OCI-M2 (cell line): ENCODE measurements around the gene GP9.
A peak's percentile ranks its signal among the peaks of the same experiment; 100 is the strongest.
"Not testable (repeated sequence)": the region's sequence is repeated elsewhere in the genome, so short reads cannot be mapped to it uniquely, and the experiment has no call there.

Experiments used
- DNase-seq: peaks from one replicate; lab custom pipeline; 2025; ENCODE audit not compliant: unreplicated experiment; lab: John Stamatoyannopoulos, UW

Gene GP9

DNA sequence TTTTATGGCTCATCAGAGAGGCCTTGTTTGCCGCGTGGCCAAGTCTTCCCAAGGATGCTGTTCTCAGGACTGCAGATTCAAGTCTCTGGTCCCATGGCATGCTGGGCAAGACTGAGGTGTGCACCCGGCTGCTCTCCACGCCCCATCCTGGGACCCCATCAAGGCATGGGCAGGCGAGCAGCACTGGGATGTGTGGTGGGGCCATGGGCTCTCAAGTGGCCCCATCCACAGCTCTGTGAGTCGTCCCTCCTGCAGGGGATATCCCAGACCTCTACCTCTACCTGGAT lies 13.1 kb upstream of the GP9 start:
- no peak for DNase-seq

DNA sequence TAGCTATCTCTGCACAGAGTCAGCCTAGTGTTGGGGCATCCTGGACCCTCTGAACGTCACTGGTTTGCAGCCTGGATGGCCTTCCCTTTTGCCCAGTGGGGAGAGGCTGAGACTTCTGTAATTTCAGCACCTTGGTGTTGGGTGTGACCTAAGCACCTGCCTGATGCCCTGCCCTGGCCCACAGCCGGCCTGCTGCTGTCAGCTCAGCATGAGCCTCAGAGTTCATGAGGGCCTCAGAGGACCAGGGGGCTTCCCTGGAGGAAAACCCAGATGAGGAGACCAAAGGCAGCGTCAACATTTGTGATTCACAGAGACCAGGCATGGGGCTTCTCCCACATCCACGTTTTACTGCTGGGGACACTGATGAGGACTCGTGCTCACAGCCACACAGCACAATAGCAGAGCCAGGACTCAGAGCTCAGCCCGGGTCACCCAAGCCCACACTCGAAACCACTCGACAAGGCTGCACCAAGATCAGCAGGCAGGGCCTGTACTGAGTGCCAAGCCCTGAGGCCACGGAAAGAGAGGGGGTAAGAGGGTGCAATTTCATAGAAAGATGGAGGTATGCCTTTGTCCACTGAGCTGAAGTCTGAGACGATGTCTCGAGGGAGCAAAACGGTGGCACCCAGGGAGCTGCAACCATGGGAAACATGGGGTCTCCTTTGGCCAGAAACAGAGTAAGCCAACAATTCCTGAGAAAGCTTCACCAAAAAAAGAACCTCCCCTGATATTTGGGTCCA lies 9.9 kb upstream of the GP9 start:
- DNase-seq: no peak

DNA sequence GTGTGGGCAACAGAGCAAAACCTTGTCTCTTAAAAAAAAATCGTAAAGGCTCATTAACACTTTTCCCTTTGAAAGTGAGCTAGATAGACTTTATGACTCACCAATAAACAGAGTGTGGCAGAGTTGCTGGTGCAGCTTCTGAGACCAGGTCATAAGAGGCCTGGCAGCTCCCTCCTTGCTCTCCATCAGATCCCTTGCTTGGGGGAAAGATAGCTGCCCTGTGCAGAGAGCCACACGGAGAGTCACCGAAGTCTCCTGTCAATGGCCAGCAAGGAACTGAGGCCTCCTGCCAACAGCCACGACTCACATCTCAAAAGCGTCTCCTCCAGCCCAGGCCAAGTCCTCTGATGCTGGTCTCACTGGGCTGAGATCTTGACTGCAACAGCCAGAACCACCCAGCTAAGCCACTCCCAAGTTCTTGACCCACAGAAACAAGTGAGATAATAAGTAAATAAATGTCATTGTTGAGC lies 8.7 kb upstream of the GP9 start:
- no peak for DNase-seq

DNA sequence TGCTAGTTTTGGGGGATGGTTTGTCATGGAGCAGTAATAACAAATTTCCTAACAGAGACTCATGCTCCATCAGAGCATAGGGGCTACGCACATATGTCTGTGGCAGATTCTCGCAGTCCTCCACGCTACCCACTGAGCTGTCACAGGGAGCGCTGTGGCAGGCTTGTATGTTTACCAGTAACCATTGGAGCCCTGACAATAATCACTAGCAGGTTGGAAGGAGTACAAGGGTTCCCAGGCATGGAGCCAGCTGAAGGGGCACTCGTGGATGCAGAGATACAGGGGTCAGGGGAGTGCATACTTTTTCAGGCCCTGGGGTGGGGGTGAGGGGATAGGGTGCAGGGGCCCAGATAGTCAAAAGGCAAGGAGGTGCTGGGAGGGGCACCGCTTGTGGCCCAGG lies 7.9 kb upstream of the GP9 start:
- DNase-seq: no peak

DNA sequence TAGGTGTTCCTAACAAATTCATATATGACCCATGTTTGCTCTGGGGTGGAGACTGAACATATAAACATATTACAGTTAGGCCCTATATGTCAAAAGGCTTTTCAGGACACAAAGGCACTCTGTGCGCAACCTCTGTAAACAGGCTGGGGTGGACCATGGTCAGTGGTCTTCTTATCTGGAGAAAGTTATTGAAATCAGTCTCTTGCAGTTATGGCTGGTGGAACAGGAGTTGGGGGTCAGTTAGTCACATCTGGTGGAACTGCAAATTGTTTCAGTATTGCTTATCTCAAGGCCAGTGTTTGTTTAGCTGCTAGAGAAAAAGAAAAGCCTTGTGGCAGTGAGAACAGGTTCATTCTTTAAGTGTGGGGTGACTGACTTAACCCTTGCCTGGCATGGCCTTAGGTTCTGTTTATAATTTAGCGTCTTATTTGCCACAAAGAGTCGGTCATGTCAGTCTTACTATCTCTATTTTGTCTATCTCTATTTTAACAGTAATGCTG lies 5.9 kb upstream of the GP9 start:
- DNase-seq: peak; percentile 59

DNA sequence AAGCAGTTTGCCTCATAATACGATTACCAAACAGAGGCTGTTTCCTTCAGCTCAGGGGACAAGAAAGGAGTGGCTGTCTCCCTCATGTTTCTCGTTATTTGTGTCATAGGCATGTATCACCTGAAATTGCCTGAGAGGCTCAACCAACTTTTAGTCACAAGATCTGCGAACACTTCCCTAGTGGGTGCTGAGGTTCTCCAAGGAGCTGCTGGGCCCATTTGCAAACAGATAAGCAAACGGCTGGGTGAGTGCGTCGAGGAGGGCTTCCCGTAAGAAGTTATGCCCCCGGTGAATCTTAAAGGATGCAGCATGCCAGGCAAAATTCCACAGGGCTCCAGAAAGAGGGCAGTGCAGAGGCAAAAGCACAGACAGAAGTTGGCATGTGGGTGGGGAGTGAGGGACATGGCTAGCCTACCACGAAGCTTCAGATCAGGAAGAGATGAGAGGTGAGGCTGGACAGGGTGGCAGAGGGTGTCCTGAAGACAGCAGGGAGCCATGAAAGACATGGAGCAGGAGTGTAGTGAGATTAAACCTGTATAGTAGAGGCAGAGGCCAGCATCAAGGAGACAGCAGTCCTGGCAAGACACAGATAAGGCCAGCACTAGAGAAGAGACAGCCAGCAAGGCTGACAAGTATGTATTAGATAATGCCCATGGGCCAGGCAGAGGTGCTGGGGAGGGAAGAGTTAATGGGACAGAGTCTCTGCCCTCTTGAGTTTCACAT lies 4.0 kb upstream of the GP9 start:
- peak; percentile 14 for DNase-seq

DNA sequence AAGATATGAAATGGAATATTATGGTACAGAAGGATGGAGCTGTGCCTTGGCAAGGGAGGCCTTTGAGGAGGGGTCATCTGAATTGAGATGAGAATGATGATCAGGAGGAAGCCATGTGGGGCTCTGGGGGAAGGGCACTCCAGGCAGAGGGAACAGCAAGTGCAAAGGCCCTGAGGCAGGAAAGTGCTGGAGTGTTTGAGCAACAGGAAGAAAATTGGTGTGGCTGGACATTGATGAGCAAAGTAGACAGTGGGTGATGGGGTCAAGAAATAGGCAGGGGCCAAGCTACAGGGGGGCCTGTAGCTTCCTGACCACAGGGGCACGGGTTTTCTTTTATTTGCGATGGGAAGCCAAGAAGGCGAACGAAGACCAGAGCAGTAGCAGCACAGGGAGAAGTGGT lies 3.3 kb upstream of the GP9 start:
- DNase-seq: no peak

DNA sequence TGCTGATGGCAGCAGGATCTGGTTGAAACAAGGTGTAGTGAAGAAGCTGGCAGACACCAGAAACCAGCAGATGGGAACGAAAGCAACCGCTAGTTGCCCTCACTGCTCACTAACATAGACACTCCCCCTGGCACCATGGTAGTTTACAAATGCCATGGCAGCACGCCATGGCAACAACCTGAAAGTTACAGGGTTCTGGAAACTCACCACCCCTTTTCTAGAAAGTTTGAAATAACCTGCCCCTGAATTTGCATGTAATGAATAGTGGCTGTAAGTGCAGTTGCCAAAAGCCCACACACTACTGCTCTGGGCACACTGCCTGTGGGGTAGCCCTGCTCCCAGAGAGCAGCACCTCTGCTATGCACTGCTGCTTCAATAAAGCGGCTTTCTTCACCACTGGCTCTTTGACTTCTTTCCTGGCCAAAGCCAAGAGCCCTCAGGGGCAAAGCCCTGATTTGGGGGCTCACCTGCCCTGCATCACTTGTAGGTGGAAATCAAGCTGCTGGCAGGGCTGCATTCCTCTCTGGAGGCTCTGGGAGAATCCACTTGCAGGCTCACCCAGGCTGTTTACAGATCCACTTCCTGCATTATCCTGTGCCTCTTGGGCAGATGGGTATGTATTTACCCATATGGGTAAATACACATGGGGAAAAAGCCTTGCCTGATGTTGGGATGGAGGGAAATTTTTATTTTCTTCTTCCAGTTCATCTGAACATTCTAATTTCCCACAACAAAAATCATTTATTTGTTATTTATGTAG lies 2.0 kb upstream of the GP9 start:
- no peak for DNase-seq

DNA sequence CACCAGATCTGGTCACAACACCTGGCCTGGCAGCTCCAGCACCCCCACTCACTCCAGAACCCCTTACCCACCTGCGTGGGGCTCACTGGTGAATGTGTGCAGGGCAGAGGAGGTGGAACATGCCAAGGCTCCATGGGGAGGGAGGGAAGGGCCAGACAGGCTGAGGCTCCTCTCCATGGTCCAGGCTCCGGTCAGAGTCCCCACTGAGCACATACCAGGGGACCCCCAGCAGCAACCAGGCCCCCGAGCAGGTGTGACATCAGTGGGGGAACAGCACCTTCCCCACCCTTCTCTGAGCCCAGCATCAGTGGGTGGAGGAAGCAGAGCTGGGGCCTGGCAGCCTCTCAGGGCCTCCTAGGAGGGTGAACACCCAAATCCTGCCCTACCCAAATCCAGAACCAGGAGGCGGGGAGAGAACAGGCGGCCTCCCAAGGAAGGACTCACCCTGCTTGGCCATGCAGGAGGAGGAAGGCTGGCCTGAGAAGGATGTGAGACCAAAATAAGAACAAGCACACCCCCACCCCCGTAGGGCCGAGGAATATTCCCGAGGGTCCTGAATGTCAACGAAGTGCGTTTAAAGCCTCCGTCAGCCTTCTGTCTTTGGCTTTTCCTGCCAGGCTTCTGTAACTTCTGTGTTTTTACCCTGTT lies 1.1 kb upstream of the GP9 start:
- DNase-seq: no peak

DNA sequence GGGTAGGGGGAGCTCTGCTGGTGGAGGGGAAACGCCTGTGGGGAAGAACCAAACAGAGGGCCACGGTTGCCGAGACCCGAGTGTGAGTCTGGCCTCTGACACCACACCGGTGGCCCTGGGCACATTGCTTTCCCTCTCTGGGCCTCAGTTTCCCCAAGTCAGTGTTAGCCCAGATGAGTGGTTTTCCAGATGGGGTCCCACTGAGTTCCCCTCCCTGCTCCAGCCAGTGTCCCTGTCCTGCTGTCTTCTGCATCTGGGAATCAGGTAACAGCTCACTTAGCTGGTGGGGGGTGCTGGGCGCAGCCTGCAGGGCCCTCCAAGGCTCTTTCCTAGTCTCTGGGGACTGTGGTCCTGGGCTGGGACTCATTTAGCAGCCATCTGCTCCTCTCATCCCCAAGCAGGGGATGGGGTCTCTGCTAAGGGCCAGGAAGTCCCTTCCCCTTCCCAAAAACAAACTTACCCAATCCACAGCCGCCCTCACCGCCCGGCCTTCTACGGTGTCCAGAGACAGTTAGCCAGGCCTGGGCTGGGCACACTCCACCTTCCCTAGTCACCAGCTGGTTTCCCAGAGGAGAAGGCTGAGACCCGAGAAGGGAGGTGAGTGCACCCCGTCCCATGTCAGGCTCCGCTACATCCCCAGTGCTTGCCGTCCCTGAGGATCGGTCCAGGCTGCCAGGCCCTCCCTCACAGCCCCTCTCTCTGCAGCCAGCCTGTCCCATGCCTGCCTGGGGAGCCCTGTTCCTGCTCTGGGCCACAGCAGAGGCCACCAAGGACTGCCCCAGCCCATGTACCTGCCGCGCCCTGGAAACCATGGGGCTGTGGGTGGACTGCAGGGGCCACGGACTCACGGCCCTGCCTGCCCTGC lies 676 bp downstream of the GP9 start:
- no peak for DNase-seq

DNA sequence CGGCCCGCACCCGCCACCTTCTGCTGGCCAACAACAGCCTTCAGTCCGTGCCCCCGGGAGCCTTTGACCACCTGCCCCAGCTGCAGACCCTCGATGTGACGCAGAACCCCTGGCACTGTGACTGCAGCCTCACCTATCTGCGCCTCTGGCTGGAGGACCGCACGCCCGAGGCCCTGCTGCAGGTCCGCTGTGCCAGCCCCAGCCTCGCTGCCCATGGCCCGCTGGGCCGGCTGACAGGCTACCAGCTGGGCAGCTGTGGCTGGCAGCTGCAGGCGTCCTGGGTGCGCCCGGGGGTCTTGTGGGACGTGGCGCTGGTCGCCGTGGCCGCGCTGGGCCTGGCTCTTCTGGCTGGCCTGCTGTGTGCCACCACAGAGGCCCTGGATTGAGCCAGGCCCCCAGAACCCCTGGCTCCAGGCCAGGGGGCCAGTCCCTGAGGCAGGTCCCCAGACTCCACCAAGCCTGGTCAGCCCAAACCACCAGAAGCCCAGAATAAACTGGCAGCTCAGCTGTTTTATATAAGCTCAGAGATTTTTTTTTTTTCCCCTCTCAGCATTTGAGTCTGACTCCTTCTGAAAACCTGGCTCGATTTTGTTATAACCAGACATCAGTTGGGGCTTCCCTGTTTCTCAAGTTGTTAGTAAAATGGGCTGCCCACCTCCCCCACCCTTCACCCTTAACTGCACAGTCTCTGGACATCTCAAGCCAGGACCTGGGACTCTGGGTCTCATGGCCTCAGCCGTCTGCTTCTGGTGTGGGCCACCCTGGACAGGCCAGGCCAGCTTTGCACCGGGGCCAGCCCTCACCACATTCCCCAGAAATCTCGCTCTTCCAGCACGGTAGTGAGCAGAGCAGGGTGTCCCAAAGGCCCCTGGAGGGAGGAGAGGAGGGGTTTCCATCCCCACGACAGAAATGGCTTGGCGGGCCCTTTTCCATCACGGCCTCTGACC lies 1.6 kb downstream of the GP9 start:
- no peak for DNase-seq

DNA sequence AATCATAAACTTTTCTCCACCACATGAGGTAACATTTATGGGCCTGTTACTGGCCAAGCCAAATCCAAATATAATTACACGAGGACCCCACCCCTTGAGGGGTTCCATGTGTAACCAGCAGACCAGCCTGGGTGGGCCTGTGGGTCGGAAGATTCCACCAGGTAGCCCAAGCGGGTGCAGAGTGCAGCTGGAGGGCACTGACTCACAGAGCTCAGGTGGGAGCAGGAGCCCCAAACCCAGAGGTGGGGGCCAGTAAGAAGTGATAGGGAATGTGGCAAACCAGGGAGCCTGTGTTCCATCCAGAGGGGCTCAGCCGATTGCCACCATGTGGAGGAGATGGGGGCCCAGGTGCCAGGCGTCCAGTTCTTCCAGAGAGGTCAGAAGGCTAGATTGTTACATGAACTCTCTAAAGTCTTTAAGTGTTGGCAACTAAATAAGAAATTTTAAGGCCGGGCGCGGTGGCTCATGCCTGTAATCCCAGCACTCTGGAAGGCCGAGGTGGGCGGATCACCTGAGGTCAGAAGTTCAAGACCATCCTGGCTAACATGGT lies 2.6 kb downstream of the GP9 start:
- no peak for DNase-seq

DNA sequence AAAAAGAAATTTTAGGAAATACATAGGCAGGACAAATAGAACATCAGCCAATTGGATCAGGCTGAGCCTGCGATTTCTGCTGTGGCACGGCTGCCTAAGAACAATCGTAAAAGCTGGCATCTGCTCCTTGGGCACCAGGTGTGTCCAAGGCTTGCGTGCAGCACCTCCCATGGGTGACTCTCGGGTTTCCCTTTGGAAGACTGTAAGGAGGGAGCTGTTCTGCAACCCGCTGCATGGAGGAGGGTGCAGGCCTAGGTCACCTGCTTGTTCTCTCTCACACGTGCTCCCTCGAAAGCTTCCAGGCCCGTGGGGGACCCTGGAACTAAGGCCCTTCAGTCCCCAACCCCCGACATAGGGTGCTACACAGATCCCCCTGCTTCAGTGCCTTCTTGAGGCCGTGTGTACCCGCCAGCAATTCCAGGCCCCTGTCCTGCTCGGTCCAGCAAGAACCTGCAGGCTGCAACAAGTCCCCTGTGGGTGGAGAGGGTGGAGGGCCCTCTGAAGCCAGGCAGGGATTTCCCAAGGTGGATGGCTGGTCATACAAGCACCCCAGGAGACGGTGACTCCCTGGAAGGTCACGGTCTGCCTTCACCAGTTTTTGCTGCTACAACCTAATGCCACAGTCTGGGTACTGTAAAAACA lies 3.4 kb downstream of the GP9 start:
- DNase-seq: no peak

DNA sequence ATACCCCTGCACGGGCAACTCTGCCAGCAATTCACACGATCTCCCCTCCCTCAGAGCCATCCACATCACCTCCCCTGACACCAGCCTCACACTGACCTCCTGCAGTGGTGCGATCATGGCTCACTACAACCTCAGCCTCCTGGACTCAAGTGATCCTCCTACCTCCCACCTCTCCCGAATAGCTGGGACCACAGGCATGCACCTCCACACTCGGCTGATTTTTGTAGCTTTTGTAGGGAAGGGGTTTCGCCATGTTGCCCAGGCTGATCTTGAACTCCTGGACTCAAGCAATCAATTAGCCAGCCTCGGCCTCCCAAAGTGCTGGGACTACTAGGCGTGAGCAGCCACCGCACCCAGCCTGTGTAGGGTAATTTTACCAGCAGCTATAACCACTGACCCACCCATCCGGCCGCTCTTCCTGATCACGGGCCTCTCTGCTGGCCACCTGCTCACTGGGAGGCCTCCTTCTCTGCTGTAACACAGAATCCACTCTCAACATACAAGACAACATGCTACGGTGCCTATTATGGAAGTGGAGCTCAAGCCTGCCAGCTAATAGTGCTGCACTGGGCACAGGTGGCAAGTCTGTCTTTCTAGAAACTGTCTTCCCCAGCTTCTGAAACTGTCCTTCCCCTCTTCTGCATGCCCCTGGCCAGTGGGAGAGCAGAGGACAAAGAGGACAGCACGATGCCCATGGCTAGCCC lies 4.6 kb downstream of the GP9 start:
- DNase-seq: no peak

DNA sequence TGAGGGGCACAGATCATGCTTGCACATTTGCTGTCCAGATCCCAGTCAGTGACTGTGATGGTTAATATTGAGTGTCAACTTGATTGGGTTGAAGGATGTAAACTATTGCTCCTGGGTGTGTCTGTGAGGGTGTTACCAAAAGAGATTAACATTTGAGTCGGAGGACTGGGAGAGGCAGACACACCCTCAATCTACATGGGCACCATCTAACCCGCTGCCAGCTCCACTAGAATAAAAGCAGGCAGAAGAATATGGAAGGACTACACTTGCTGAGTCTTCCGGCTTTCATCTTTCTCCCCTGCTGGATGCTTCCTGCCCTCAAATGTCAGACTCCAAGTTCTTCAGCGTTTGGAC lies 5.1 kb downstream of the GP9 start:
- DNase-seq: no peak

DNA sequence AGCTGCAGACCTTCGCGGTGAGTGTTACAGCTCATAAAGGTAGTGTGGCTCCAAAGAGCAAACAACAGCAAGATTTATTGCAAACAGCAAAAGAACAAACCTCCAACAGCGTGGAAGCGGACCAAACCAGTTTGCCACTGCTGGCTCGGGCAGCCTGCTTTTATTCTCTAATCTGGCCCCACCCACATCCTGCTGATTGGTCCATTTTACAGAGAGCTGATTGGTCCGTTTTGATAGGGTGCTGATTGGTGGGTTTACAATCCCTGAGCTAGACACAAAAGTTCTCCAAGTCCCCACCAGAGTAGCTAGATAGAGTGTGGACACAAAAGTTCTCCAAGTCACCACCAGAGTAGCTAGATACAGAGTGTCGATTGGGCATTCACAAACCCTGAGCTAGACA lies 7.1 kb downstream of the GP9 start:
- DNase-seq: not testable (repeated sequence)

DNA sequence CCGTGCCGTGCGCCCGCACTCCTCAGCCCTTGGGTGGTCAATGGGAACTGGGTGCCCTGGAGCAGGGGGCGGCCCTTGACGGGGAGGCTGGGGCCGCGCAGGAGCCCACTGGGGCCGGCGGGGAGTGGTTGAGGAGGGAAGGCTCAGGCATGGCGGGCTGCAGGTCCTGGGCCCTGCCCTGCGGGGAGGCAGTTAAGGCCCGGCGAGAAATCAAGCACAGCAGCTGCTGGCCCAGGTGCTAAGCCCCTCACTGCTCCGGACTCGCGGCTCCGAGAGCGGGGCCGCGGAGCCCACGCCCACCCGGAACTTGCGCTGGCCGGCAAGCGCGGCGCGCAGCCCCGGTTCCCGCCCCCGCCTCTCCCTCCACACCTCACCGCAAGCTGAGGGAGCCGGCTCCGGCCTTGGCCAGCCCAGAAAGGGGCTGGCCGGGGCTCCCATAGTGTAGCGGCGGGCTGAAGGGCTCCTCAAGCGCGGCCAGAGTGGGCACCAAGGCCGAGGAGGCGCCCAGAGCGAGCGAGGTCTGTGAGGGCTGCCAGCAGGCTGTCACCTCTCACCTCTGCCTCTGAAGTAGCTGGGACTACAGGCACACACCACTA lies 7.8 kb downstream of the GP9 start:
- DNase-seq: peak; percentile 28
